ENCODE data around the gene CDS1. TPM values are rescaled to one million over a fixed set of nuclear protein-coding genes. Genes with fewer than 3 reads are reported as not detected.

The CDS1 gene
- total and polyA plus RNA-seq, 2 experiments from 2014 or later = 11.0 to 21.3 TPM

- no peaks in the 10 kb centered on the region for H3K9me2 ChIP-seq (replicated peaks; ENCODE audit: insufficient read depth)
- 100% methylated on average over 1 of the region's 1 CpG for WGBS (ENCODE audit: low lambda C conversion rate, missing lambda C conversion rate)
- no peaks in the 10 kb centered on the region for H3K27me3 ChIP-seq
- H3K9me3 ChIP-seq (ENCODE audit: low read depth) = no peaks in the 10 kb centered on the region
- no peak overlapping the region for H3K4me3 ChIP-seq
- peaks cover 35% of the 10 kb centered on the region for H3K79me2 ChIP-seq
- no peaks in the 10 kb centered on the region for H4K20me1 ChIP-seq (ENCODE audit: insufficient read depth, poor library complexity, severe bottlenecking)
- H3K36me3 ChIP-seq (replicated peaks; ENCODE audit: insufficient read depth, low read depth) = no peaks in the 10 kb centered on the region
- no peak for TF ChIP-seq EZH2phosphoT487 (IDR thresholded peaks at IDR 0.05; ENCODE audit: low read depth, severe bottlenecking, unreplicated experiment)
- no peak for TF ChIP-seq EZH2 (IDR thresholded peaks at IDR 0.05; ENCODE audit: borderline replicate concordance)
- TF ChIP-seq CTCF (IDR thresholded peaks at IDR 0.05; ENCODE audit: poor library complexity) = no peak
- no peak overlapping the region for H3K27ac ChIP-seq
- H2AFZ ChIP-seq = no peak overlapping the region
- no peak for DNase-seq (ENCODE audit: low spot score)
- H3K4me1 ChIP-seq (ENCODE audit: insufficient read depth) = no peaks in the 10 kb centered on the region
- no peak overlapping the region for H3K4me2 ChIP-seq
These were observed 23.7 kb downstream of the CDS1 start for GRCh38 chr4:84606645-84607044.

GRCh38 chr4:84611531-84611930 is 28.6 kb downstream of the CDS1 start:
- no peak for TF ChIP-seq CTCF (IDR thresholded peaks at IDR 0.05; ENCODE audit: poor library complexity)
- TF ChIP-seq EZH2phosphoT487 (IDR thresholded peaks at IDR 0.05; ENCODE audit: low read depth, severe bottlenecking, unreplicated experiment) = no peak
- TF ChIP-seq EZH2 (IDR thresholded peaks at IDR 0.05; ENCODE audit: borderline replicate concordance) = no peak
- no peak overlapping the region for H2AFZ ChIP-seq
- no peak overlapping the region for H3K4me2 ChIP-seq
- H3K4me3 ChIP-seq = no peak overlapping the region
- no peaks in the 10 kb centered on the region for H3K36me3 ChIP-seq (replicated peaks; ENCODE audit: insufficient read depth, low read depth)
- H3K79me2 ChIP-seq = no peaks in the 10 kb centered on the region
- DNase-seq (ENCODE audit: low spot score) = no peak
- no peaks in the 10 kb centered on the region for H3K27me3 ChIP-seq
- H3K9me2 ChIP-seq (replicated peaks; ENCODE audit: insufficient read depth) = no peaks in the 10 kb centered on the region
- 92% methylated on average over 3 of the region's 3 CpGs for WGBS (ENCODE audit: low lambda C conversion rate, missing lambda C conversion rate)
- no peaks in the 10 kb centered on the region for H3K4me1 ChIP-seq (ENCODE audit: insufficient read depth)
- no peaks in the 10 kb centered on the region for H4K20me1 ChIP-seq (ENCODE audit: insufficient read depth, poor library complexity, severe bottlenecking)
- H3K27ac ChIP-seq = no peak overlapping the region
- no peaks in the 10 kb centered on the region for H3K9me3 ChIP-seq (ENCODE audit: low read depth)

DNA sequence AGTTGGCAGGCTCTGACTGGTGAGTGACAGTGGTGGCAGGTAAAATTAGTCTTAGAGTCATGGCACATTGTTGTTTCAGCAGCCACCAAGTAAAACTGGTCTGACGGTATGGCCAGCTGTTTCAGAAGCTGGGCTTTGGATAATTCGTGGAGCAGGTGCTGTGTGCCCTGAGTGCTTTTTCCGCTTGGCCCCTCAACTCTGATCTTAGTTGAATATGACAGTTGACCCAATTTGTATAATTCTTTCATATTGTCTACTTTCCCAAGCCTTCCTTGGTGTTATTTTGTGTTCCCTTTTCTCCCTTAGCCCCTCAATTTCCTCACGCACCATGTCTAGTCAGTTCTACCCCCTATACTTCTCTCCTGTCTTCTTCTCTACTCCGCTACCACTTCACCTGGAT is 32.0 kb downstream of the CDS1 start:
- no peak overlapping the region for H3K4me2 ChIP-seq
- no peaks in the 10 kb centered on the region for H3K9me3 ChIP-seq (ENCODE audit: low read depth)
- H3K27ac ChIP-seq = no peak overlapping the region
- no peak for TF ChIP-seq CTCF (IDR thresholded peaks at IDR 0.05; ENCODE audit: poor library complexity)
- no peak for TF ChIP-seq EZH2phosphoT487 (IDR thresholded peaks at IDR 0.05; ENCODE audit: low read depth, severe bottlenecking, unreplicated experiment)
- TF ChIP-seq EZH2 (IDR thresholded peaks at IDR 0.05; ENCODE audit: borderline replicate concordance) = no peak
- H3K27me3 ChIP-seq = no peaks in the 10 kb centered on the region
- WGBS (ENCODE audit: low lambda C conversion rate, missing lambda C conversion rate) = 95% methylated on average over 5 of the region's 5 CpGs
- no peaks in the 10 kb centered on the region for H4K20me1 ChIP-seq (ENCODE audit: insufficient read depth, poor library complexity, severe bottlenecking)
- H3K79me2 ChIP-seq = no peaks in the 10 kb centered on the region
- H2AFZ ChIP-seq = no peak overlapping the region
- no peak overlapping the region for H3K4me3 ChIP-seq
- H3K4me1 ChIP-seq (ENCODE audit: insufficient read depth) = no peaks in the 10 kb centered on the region
- no peaks in the 10 kb centered on the region for H3K9me2 ChIP-seq (replicated peaks; ENCODE audit: insufficient read depth)
- DNase-seq (ENCODE audit: low spot score) = no peak
- no peaks in the 10 kb centered on the region for H3K36me3 ChIP-seq (replicated peaks; ENCODE audit: insufficient read depth, low read depth)

DNA sequence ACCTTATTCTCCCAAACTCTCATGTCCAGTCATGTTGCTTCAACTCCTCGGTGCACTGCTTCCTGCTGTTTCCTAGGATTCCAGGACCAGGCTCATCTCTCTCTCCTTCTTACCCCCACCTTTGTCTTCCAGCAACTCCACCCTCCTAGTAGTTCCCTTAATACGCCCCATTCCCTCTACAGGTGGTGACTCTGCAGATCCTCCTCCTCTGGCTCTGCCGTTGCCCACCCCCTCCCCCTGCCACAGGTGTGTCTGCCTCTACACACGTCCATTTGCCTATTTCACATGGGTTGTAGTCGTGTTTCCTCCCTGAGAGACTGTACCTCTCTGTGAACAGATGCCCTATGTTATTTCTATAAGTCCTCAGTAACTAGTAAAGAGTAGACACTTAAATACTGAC is 32.4 kb downstream of the CDS1 start:
- no peak overlapping the region for H2AFZ ChIP-seq
- H3K4me2 ChIP-seq = no peak overlapping the region
- no peaks in the 10 kb centered on the region for H3K36me3 ChIP-seq (replicated peaks; ENCODE audit: insufficient read depth, low read depth)
- H3K4me1 ChIP-seq (ENCODE audit: insufficient read depth) = no peaks in the 10 kb centered on the region
- no peaks in the 10 kb centered on the region for H3K27me3 ChIP-seq
- no peaks in the 10 kb centered on the region for H4K20me1 ChIP-seq (ENCODE audit: insufficient read depth, poor library complexity, severe bottlenecking)
- no peak for DNase-seq (ENCODE audit: low spot score)
- WGBS (ENCODE audit: low lambda C conversion rate, missing lambda C conversion rate) = 92% methylated on average over 5 of the region's 5 CpGs
- no peak overlapping the region for H3K27ac ChIP-seq
- no peaks in the 10 kb centered on the region for H3K9me2 ChIP-seq (replicated peaks; ENCODE audit: insufficient read depth)
- no peak for TF ChIP-seq CTCF (IDR thresholded peaks at IDR 0.05; ENCODE audit: poor library complexity)
- no peak for TF ChIP-seq EZH2phosphoT487 (IDR thresholded peaks at IDR 0.05; ENCODE audit: low read depth, severe bottlenecking, unreplicated experiment)
- TF ChIP-seq EZH2 (IDR thresholded peaks at IDR 0.05; ENCODE audit: borderline replicate concordance) = no peak
- H3K79me2 ChIP-seq = no peaks in the 10 kb centered on the region
- H3K9me3 ChIP-seq (ENCODE audit: low read depth) = no peaks in the 10 kb centered on the region
- H3K4me3 ChIP-seq = no peak overlapping the region
